ENCODE results near the gene MCEE.
"Not testable (repeated sequence)": the region's sequence is repeated elsewhere in the genome, so short reads cannot be mapped to it uniquely, and the experiment has no call there.

MCEE gene

GRCh38 chr2:71130152-71130904 is at the start of gene MCEE, which contains the start of gene MPHOSPH10:
MCEE (minus strand) TSS chr2:71130229; CDS start chr2:71130219, 10 bp downstream.
MPHOSPH10 (plus strand) TSS chr2:71130634; CDS start chr2:71130666, 32 bp downstream.
- DNase-seq = peak; percentile 93

DNA sequence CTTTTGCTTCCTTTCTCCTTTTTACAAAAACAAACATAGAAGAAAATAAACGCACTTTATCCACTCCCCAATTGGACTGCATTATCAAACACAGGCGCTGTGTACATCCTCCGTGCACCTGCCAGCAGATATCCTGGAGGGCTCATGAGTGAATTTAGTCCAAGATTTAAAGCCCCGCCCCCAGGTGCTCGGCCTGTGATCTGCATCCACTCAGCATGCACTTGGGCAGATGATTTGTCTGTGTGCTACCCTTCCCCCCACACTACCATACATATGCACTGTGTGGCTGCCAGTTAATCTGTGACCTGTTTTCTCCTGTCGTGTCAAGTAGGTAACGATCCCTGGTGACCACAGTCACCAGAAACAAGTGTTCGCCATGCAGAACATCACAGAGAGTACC is 48.8 kb upstream of the MCEE start:
- DNase-seq = not testable (repeated sequence)

- DNase-seq = no peak
These were observed 44.2 kb upstream of the MCEE start for GRCh38 chr2:71174207-71174606.

DNA sequence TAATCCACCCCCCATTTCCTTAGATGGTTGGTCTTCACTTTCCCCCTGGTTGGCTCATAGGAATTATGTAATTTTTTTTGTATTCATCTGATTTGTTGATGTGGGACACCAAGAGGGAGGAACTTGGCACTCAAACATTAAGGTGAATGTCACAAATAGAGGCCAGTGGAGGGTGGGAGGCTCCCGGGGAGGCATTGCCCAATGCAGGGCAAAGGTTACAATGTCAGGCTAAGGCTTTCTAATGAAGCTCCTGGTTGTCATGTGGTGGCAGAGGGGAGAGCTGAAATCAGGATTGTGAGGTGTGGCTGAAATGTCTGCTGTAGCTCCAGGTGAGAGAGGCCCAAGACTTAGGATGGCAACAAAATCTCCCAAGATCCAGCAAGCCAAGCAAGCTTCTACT is 43.1 kb upstream of the MCEE start:
- DNase-seq = no peak

- DNase-seq = no peak
These were observed 36.8 kb upstream of the MCEE start for GRCh38 chr2:71166812-71167211.

DNA sequence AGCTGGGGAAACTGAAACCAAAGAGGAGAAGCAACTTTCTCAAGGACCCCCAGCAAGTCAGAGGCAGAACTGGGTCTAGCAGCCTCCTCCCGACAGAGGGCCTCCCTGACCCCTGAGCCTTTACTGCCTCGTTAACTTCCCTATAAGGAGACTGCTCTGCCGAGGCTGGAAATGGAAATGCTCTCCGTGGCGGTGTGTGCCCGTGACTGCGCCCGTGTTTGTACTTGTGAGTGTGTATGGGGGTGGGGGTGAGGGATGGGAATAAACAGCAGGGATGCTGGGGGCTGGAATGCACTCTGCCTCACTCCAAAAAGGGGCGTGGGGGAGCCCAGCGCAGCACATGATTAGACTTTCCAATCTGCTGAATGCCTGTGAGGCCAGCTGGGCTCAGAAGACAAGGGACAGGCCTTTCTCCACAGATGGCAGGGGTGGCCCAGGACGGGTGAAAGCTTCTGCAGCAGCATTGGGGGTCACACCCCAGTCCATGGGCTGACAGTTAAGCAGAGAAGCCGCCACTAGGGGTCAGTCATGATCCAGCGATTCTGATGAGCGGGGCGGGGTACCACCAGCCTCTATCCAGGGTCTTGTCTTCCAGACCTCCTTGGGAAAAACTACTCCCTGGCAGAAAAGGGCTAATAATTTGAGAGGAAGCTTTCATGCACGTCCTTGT is 27.2 kb upstream of the MCEE start:
- no peak for DNase-seq

DNA sequence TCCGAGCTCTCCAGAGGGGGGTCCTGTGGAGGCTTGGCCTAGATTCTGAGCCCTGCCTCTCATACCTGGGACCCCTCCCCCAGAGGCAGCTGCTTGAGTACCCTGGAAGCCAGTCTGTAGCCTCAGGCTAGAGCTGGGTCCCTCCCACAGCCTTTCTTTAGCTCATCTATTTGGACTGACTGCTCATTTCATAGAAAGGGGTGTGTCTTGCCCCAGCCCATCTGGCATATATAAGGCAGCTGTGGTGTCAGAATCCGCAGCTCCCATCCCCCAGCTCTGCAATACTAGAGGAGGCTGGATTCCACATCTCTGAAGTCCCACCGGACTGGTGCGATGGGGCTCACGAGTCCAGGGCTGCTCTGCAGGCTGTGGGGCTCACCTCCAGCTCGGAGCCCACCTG is 26.5 kb upstream of the MCEE start:
- DNase-seq = no peak

DNA sequence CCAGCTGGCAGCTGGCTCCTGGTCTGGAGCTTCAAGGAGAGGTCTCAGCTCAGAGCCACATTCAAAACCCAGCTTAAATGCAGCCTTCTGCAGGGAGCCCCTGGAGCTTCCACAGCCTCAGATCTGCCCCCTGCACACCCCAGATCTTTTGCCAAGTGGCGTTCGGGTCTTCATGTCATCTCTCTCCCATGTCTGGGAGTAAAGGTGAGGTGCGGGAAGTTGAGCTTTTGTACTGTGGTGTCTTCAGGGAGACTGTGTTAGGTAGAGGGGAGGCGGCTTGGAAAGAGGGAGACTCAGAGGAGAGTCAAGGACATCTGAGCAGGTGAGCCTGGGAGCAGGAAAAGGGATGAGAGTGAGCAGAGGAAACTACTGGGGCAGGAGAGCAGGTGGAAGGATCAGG is 25.8 kb upstream of the MCEE start:
- DNase-seq = no peak

DNA sequence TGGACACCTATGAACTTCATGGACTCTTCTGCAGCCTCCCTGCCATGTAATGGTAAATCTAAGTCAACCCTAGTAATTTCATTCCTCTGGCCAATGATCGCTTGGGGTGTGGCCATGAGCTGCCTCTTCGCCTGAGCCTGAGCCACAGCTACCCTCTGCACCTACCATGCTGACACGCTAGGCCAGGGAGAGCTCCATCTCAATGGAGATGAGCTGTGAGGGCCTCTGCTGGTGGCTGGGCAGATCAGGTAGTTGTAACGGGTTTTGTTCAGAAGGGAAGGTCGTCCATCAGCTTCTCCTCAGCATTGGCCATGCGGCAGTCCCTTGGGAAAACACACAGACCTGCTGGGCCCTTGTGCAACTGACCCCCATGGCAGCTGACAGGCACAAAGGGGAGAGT is 24.8 kb upstream of the MCEE start:
- DNase-seq = no peak

DNA sequence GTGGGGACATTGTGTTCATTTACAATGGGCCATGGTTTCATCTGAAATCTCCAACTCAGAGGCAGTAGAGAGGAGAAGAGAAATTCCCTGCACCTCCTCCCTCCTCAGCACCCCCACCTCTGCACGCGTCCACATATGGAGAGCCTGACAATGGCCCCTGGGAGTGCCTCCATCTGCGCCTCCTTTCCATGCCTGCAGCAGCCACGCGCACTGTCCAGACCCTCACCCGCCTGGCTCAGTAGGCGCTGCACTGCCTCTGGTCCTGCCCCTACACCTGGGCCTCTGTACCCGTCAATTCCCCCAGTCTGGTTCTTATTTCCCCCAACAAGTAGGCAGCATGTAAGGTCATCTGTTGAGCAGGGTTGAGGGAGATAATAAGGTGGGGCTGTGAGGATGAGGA is 24.2 kb upstream of the MCEE start:
- no peak for DNase-seq

DNA sequence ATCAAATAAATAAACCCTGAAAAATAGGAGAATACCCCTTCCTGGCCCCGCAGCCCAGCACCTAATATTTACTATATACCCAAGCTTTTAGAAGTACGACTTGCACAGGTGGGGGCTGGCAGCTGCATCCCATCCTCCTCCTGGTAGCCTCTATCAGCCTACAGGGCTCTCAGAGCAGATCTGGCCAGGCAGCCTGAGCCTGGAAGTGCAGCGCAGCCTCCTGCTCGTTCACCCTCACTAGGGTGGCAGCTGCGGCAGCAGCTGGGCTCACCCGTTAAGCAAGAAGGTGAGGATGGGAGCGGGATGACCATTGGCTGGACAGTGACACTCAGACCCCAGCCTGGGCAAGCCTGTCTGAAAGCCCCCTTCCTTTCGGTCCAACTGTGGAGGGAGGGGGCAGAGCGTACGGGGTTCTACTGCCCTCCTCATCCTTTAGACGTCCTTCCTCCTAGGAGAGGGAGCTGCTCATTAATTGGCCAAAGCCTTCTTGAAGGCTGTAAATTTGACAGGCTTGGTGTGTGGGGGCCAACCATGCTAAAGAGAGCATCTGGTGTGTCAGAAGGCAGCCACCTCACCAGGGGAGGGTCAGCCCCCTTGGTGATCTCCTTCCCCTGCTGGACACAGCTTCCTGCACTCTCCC is 23.7 kb upstream of the MCEE start:
- no peak for DNase-seq

GRCh38 chr2:71151620-71152019 is 21.6 kb upstream of the MCEE start:
- no peak for DNase-seq

DNA sequence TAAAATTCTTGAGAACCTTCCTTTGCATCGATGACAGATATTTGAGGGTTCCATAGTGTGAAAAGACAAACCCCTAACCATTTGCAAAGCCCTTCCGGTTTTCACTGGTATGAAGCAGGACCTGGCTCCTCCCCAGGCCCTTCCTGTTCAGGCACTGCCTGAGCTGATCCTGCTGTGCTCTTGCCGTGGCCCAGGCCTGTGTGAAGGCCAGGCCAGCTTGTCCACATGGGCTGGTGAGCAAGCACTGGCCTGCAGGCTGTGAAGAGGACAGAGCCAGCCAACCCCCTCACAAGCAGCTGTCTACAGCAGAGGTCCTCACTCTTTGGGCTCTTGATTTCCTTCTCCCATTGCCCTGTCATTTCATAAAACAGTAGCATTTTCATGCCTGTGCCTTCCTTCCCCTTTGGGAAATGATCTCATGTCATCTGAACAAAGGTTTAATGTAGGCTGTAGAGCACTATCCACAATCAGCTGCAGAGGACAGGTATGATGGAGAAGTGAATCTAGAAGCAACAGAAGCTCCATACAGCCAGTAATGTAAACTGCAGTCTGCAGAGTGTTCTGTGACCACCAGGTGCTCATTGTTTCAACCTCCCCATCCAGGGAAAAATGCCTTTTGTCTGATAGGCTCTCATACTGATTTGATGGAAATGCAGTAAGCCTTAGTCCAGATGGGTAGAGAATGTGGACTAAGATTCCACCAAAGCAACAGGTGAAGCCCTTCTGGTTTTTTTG is 20.2 kb upstream of the MCEE start:
- DNase-seq = no peak

DNA sequence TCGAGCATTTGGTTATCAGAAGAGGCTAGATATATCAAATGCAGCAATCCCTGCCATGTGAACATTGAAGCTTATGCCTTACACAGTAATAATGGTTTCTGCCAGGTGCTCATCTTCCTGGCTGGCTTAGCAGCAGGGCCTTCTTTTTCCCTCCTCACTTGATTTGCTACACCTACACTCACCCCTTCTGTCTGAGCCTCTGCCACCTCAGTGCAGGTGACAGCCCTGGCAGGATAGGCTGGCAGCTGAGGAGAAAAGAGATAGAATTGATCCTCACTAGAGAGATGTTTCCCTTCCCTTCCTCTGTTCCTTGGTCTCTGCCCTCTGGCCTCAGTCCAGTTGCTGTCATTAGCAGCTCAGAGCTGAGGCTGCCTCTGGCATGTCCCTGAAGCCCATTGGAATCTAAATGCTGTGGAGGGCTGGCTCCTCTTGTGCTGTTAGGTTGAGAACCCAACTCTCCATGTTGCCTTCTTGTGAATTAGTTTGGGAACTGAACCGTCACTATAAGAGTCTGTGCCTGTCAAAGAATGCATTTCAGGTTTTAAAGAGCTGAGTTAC is 18.6 kb upstream of the MCEE start:
- no peak for DNase-seq

GRCh38 chr2:71143782-71144181 is 13.8 kb upstream of the MCEE start:
- DNase-seq = no peak

DNA sequence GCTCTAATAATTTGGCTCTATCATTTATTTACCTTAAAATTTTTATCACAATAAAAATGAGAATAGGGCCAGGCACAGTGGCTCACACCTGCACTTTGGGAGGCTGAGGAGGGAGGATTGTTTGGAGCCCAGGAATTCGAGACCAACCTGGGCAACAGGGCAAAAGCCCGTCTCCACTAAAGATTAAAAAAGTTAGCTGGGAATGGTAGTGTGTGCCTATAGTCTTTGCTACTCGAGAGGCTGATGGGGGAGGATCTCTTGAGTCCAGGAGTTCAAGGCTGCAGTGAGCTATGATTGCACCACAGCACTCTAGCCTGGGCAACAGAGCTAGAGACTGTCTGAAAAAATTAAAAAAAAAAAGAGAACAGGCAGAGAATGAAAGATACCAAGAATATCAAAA is 6.1 kb upstream of the MCEE start:
- no peak for DNase-seq

- DNase-seq = no peak
These were observed 3.6 kb upstream of the MCEE start for GRCh38 chr2:71133603-71134002.

DNA sequence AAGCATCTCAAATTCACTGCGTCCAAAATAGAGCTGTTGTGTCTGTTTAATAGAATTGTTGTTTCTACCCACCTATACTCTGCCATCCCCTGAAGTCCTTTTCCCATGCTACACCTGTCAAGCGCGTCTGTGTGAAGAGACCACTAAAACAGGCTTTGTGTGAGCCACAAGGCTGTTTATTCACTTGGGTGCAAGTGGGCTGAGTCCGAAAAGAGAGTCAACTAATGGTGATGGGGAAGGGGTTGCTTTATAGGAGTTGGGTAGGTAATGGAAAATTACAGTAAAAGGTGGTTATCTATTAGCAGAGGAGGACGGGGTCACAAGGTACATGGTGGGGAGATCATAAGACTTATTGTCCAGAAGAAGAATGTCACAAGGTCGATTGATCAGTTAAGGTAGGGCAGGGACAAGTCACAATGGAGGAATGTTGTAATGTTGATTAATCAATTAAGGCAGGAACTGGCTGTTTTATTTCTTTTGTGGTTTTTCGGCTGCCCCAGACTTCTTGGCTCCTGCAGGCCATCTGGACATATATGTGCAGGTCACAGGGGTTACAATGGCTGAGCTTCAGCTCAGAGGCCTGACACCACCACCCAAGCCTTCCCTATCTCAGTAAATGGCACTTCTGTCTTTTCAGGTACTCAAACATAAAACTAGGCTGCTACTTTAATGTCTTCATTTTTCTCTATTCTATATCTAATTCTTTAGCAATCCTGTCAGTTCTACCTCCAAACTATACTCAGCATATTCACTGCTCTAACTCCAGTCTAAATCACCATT is 1.5 kb upstream of the MCEE start:
- DNase-seq = not testable (repeated sequence)

- DNase-seq = peak; percentile 7
These were observed 846 bp upstream of the MCEE start for GRCh38 chr2:71130905-71131244.

DNA sequence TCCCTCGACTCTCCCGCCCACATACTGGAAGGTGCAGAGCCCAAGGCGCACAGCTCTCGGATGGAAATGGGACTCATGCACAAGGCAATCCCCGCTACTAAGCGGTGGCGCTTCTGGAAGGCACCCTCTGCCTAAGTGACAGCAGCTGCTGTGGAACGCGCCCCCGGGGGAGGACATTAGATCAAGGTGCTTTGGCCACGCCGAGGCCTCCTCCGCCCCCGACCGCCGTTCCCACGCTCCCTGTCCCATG is 202 bp downstream of the MCEE start:
- peak; percentile 72 for DNase-seq

DNA sequence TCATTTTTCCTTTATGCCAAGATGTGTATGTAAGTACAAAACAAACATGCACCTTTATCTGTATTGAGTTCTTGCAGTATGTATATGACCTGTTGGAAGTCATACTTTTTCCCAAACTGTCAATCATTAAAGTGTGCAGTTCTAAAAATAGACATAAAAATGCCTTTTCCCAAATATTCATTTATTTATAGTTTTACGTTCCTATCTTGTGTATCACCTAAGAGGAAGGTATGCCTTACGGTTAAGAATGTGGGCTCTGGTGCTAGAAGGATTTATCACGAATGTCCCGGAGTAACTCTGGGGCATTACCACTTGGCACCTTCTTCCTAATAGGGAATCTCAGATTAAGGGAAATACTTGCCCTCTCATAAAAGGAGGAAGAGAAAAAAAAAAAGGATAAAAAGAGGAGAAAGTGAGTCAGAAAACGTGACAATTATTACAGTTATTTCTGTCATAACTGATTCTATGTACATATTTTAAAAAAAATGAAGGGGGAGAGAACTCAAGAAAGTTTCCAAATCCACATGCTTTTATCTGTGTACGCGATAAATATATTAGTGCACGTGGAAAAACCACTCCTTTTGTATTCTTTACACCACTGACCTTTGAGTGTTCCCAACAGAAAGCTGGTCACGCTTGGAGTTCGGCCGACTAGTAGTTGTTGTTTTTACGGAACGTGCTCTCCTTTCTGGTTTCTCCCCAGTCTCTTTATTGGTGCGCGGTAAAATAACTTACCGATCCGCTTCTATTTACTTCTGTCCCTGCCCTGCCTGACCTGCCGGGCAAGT is 721 bp downstream of the MCEE start:
- DNase-seq = peak; percentile 4

GRCh38 chr2:71126957-71127356 is 3.1 kb downstream of the MCEE start:
- no peak for DNase-seq
